22Rv1 (cell line): ENCODE data around the gene ANO3.

ENCODE experiments used
- H3K27ac ChIP-seq: fragments of 450-650 bp; 2 replicates; pipeline ENCODE4 v1.5.1; 2017
- ZFX ChIP-seq: fragments of 450-650 bp; IDR thresholded peaks from 2 replicates; pipeline ENCODE4 v1.6.1; 2017; ENCODE audit warnings: antibody characterized with exemption, borderline replicate concordance
- TF ChIP-seq, protein P1 (sequence below): fragments of 450-650 bp; IDR thresholded peaks from 2 replicates; pipeline ENCODE4 v1.5.1; 2017; ENCODE audit warnings: mild to moderate bottlenecking

Gene ANO3

GRCh38 chr11:26512196-26512595 is 180.3 kb downstream of the ANO3 start:
- no peak overlapping the region for H3K27ac ChIP-seq
- no peak for TF ChIP-seq ZFX
- TF ChIP-seq, protein P1, sequence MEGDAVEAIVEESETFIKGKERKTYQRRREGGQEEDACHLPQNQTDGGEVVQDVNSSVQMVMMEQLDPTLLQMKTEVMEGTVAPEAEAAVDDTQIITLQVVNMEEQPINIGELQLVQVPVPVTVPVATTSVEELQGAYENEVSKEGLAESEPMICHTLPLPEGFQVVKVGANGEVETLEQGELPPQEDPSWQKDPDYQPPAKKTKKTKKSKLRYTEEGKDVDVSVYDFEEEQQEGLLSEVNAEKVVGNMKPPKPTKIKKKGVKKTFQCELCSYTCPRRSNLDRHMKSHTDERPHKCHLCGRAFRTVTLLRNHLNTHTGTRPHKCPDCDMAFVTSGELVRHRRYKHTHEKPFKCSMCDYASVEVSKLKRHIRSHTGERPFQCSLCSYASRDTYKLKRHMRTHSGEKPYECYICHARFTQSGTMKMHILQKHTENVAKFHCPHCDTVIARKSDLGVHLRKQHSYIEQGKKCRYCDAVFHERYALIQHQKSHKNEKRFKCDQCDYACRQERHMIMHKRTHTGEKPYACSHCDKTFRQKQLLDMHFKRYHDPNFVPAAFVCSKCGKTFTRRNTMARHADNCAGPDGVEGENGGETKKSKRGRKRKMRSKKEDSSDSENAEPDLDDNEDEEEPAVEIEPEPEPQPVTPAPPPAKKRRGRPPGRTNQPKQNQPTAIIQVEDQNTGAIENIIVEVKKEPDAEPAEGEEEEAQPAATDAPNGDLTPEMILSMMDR: no peak

- no peak for TF ChIP-seq ZFX
- TF ChIP-seq, protein P1: no peak
- H3K27ac ChIP-seq: no peak overlapping the region
Observed at GRCh38 chr11:26519469-26519868, 187.5 kb downstream of the ANO3 start.

- TF ChIP-seq, protein P1: peak; percentile 65
- no peak for TF ChIP-seq ZFX
- H3K27ac ChIP-seq: no peak overlapping the region
Observed at GRCh38 chr11:26522912-26523610, 191.1 kb downstream of the ANO3 start.

DNA sequence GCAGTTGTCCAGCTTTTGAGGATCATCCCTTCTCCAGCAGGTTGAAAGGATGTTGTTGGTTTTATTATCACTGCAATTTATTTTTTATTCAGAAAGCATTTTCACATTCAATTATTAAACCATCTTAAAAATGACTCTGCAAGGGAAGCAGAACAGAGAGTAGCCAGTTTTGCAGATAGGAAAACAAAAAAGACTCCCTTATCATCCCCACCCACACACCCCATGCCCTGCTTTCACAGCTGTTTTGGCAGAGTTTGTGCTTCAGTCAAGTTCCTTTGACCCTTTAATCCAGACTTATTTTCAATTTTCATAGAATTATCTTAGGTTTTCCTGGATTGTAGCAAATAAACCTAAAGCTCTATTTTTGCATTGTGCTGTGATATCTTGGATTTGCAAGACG is 195.8 kb downstream of the ANO3 start:
- H3K27ac ChIP-seq: no peak overlapping the region
- no peak for TF ChIP-seq ZFX
- TF ChIP-seq, protein P1: no peak

DNA sequence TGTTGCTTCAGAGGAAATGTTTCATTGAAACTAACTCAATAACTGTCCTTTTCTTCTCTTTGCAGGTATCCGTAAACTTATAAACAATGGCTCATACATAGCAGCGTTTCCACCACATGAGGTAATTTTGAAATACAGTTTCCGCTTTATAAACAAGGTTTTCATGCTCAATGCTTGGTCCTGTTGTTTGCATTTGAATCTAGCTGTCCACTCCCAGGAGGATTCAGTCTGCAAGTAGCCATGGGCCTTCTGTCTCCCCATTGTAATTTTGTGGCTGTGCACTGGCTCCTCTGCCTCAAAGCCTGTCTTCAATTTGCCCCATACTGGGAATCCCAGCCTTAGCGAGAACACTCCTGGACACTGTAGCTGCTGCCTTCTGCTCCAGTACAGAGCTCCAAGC is 205.4 kb downstream of the ANO3 start:
- no peak for TF ChIP-seq ZFX
- TF ChIP-seq, protein P1: no peak
- no peak overlapping the region for H3K27ac ChIP-seq

DNA sequence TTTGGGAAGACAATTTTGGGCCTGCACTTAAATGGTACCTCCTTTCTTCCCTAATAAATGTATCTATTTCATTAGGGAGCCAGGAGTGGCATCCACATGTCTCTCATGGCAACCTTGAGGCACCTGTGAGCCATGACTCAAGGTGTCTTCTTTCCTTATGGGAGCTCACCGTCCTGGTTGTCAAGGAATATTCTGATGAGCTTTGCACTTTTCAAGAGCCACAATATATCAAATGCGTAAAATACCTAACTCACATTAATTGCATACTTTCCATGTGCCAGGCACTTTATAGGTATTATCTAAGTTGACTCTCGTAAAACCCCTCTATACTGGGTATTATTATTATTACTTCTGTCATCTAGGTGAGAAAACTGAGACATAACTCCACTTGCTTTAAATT is 207.6 kb downstream of the ANO3 start:
- no peak for TF ChIP-seq ZFX
- TF ChIP-seq, protein P1: no peak
- H3K27ac ChIP-seq: no peak overlapping the region

DNA sequence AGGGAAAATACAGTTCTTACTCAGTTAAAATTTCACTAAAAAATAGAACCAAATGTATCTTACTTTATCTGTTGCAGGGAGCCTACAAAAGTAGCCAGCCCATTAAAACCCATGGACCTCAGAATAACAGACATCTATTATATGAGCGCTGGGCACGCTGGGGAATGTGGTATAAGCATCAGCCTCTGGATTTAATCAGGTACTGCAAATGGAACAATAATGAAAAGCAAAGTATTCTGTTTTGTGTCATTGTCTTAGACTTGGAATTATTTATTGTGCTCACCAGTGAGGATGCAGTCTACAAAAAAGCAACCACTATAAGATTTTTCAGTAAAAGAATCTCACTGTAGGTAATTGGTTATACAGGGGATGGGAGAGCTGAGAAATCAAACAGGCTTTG is 209.9 kb downstream of the ANO3 start:
- TF ChIP-seq, protein P1: no peak
- TF ChIP-seq ZFX: no peak
- H3K27ac ChIP-seq: no peak overlapping the region
